ENCODE measurements around the gene LRRC10.

The LRRC10 gene

DNA sequence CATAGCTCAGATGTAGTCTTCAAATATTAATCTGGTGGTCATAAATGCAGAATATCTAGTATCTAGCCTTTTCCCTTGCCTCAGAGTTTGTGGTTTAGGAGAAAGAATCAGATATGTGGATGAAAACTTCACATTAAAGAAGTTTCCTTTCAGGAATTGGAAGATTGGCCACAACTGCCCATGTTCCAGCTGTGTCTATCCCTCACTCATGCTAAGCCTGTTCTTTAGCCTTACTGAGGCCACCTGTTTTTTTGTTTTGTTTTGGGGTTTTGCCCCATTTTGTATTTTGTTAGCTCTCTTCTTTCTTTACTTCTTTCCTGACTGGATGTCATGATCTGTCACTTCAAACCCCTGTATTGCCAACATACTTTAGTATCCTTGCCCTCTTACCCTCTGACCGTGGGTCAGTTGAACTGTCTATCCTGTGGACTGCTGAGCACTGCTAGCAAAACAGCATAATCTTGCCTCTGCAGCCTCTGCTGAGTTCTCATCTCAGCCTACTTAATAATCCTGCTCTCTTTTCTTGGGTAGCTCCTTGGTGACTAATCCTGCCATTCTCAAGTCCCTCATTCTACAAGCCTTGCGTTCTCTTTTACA lies 47.4 kb downstream of the LRRC10 start:
- no peak for FAIRE-seq

Data from colon (tissue), 2 donors.